Left ventricle myocardium inferior (tissue), 1 donor: Measurements from ENCODE around the gene CXXC4. TPM values are rescaled to one million over a fixed set of nuclear protein-coding genes. Genes with fewer than 3 reads are reported as not detected.

ENCODE experiments used
- DNase-seq: peaks from one replicate; pipeline ENCODE4 v3.0.0-alpha.2; 2020
- H3K27ac ChIP-seq: fragments of 200-600 bp; replicated peaks from 2 replicates; pipeline ENCODE4 v1.8.0; 2021
- H3K27me3 ChIP-seq: fragments of 200-600 bp; 2 replicates; pipeline ENCODE4 v1.8.0; 2021; ENCODE audit warnings: low read depth
- H3K36me3 ChIP-seq: fragments of 200-600 bp; 2 replicates; pipeline ENCODE4 v1.8.0; 2021
- H3K4me1 ChIP-seq: fragments of 200-600 bp; 2 replicates; pipeline ENCODE4 v1.8.0; 2021
- H3K4me3 ChIP-seq: fragments of 200-600 bp; 2 replicates; pipeline ENCODE4 v1.8.0; 2021; ENCODE audit warnings: mild to moderate bottlenecking, moderate library complexity
- H3K9me3 ChIP-seq: fragments of 200-600 bp; replicated peaks from 2 replicates; pipeline ENCODE4 v1.8.0; 2021
- CTCF ChIP-seq: fragments of 200-600 bp; IDR thresholded peaks from 2 replicates; pipeline ENCODE4 v1.8.0; 2021; ENCODE audit warnings: antibody characterized with exemption, mild to moderate bottlenecking, borderline replicate concordance
- intact Hi-C: fragments of 100-400 bp; cut with micrococcal nuclease; formaldehyde crosslinking; loops from one replicate; pipeline ENCODE4 v1.11.0; 2022
- total RNA-seq: library from RNA; stranded (reverse); fragmentation: NEBNext Ultra II Directional; extraction: Animal tissue kit (Norgen Biotek cat#: 25700); gene quantifications from one replicate; pipeline ENCODE4 v1.2.1, GENCODE V29; 2021
- donor health status: DM: no; HTN: yes; CAD: no; lungs with severe emphysema.

Gene CXXC4
- total RNA-seq, 1 donor from 2014 or later: 4.5 TPM

GRCh38 chr4:104504536-104504935, 9.8 kb upstream of the CXXC4 start:
- Histone ChIP-seq H3K4me1 (peaks cover 24% of the 10 kb centered on the region), H3K4me3 (no peak overlapping the region), H3K27me3 (no peaks in the 10 kb centered on the region), H3K36me3 (no peaks in the 10 kb centered on the region), H3K9me3 (no peaks in the 10 kb centered on the region), H3K27ac (no peak overlapping the region)
- TF ChIP-seq CTCF: no peak
- intact Hi-C loops: no loop called here
- DNase-seq: no peak

- H3K4me3 ChIP-seq: no peak overlapping the region
- peaks cover 24% of the 10 kb centered on the region for H3K4me1 ChIP-seq
- no peaks in the 10 kb centered on the region for H3K36me3 ChIP-seq
- no peak for TF ChIP-seq CTCF
- no peak for DNase-seq
- no peak overlapping the region for H3K27ac ChIP-seq
- H3K27me3 ChIP-seq: no peaks in the 10 kb centered on the region
- H3K9me3 ChIP-seq: no peaks in the 10 kb centered on the region
- intact Hi-C loops: no loop called here
Observed at GRCh38 chr4:104502471-104502870, 7.8 kb upstream of the CXXC4 start.

GRCh38 chr4:104501290-104501689, 6.6 kb upstream of the CXXC4 start:
- no peak for TF ChIP-seq CTCF
- Histone ChIP-seq H3K9me3 (no peaks in the 10 kb centered on the region), H3K27me3 (no peaks in the 10 kb centered on the region), H3K4me1 (peaks cover 24% of the 10 kb centered on the region), H3K4me3 (no peak overlapping the region), H3K27ac (peak overlapping the region; percentile 68), H3K36me3 (no peaks in the 10 kb centered on the region)
- intact Hi-C loops: no loop called here
- no peak for DNase-seq

- intact Hi-C loops: no loop called here
- peak; percentile 18 for DNase-seq
- H3K4me1 ChIP-seq: peaks cover 32% of the 10 kb centered on the region
Observed at GRCh38 chr4:104500442-104500841, 5.7 kb upstream of the CXXC4 start.

GRCh38 chr4:104494185-104494584, 509 bp downstream of the CXXC4 start:
- intact Hi-C loops: no loop called here
- H3K4me1 ChIP-seq: peaks cover 46% of the 10 kb centered on the region
- peak overlapping the region; percentile 90 for H3K27ac ChIP-seq
- H3K4me3 ChIP-seq: peak overlapping the region; percentile 75
- peaks cover 2% of the 10 kb centered on the region for H3K27me3 ChIP-seq
- no peak for DNase-seq
- H3K36me3 ChIP-seq: no peaks in the 10 kb centered on the region
- no peak for TF ChIP-seq CTCF
- no peaks in the 10 kb centered on the region for H3K9me3 ChIP-seq

More at GRCh38 chr4:104500442-104500841, 5.7 kb upstream of the CXXC4 start:
- no peaks in the 10 kb centered on the region for H3K27me3 ChIP-seq
- TF ChIP-seq CTCF: no peak
- peak overlapping the region; percentile 68 for H3K27ac ChIP-seq
- no peaks in the 10 kb centered on the region for H3K9me3 ChIP-seq
- no peak overlapping the region for H3K4me3 ChIP-seq
- H3K36me3 ChIP-seq: no peaks in the 10 kb centered on the region
